Measurements from ENCODE around the gene ESPNL.
"Not testable (repeated sequence)": the region's sequence is repeated elsewhere in the genome, so short reads cannot be mapped to it uniquely, and the experiment has no call there.

Gene ESPNL

DNA sequence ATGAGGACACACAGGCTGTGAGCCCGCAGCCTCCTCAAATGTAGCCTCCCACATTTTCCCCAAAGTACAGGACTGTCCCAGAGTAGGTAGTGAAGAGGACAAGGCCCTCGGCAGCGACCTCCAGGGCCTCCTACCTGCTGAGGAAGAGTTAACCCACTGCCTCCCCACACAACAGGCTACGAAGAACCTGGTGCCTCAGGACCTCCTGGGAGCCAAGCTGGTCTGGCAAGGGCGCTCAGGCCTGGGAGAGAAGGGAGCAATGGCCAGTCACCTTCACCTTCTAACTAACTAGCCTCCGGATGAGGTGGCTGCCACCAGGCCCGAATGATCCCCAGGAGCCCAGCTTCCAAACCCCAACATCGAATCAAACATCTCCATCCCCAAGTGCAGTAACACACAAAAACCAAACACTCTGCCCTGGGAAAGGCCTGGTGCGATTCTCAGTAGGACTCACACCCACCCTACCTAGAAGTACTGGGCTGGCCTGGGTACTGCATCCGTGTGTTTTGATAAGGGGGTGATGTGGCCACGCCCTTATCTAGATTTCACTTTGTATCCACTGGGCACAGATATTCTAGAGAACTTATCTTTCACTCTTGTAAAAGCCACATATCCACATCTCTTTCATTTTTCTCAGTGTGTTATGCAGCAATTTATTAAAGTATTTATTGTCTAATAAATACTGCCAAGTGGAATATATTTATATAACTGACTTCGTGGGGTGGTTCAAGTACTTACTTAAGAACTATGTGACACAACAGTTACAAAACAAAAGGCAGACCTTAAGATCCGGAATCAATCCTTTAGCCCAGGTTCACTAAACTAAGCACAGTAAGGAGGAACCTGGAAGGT, 68.3 kb downstream of the ESPNL start:
- no peak overlapping the region for H3K4me3 ChIP-seq (ENCODE audit: low read length)

DNA sequence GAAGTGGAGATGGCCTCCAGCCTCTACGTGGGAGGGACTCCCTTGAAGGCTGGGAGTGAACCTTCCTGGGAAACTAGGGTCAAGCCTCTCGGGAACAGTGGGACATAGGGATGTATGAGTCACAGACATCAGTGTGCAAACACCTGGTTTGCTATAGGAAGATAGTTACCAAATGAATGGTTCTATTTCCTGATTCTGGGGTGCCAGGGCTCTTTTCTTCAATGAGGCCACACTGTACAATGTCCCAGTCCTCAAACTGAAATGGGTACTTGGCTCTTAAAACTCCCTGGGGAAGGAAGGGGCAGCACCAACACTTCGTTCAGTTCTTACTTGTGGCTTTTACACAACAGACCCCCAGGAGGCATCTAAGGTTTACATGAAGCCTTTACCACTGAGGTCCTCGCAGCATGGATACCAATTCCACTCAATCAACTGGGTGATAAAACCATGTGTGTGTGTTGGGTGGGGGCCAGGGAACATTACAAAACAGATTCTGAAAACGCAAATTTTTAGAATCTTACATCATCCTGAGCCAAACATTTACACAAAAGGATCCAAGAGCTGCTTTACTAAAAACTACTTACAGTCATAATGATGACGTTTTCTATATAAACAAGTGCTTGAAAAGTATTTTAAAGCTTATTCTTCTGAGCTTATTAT, 69.0 kb downstream of the ESPNL start:
- TF ChIP-seq, protein P1, sequence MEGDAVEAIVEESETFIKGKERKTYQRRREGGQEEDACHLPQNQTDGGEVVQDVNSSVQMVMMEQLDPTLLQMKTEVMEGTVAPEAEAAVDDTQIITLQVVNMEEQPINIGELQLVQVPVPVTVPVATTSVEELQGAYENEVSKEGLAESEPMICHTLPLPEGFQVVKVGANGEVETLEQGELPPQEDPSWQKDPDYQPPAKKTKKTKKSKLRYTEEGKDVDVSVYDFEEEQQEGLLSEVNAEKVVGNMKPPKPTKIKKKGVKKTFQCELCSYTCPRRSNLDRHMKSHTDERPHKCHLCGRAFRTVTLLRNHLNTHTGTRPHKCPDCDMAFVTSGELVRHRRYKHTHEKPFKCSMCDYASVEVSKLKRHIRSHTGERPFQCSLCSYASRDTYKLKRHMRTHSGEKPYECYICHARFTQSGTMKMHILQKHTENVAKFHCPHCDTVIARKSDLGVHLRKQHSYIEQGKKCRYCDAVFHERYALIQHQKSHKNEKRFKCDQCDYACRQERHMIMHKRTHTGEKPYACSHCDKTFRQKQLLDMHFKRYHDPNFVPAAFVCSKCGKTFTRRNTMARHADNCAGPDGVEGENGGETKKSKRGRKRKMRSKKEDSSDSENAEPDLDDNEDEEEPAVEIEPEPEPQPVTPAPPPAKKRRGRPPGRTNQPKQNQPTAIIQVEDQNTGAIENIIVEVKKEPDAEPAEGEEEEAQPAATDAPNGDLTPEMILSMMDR (IDR thresholded peaks at IDR 0.05; ENCODE audit: insufficient read depth, low read depth, low read length, missing control alignments), result no peak
- DNase-seq (ENCODE audit: low read depth), result peak; percentile 78

More for the DNA sequence above, 68.3 kb downstream of the ESPNL start:
- TF ChIP-seq, protein P1 (IDR thresholded peaks at IDR 0.05; ENCODE audit: insufficient read depth, low read depth, low read length, missing control alignments), result no peak
- no peak for DNase-seq (ENCODE audit: low read depth)

DNA sequence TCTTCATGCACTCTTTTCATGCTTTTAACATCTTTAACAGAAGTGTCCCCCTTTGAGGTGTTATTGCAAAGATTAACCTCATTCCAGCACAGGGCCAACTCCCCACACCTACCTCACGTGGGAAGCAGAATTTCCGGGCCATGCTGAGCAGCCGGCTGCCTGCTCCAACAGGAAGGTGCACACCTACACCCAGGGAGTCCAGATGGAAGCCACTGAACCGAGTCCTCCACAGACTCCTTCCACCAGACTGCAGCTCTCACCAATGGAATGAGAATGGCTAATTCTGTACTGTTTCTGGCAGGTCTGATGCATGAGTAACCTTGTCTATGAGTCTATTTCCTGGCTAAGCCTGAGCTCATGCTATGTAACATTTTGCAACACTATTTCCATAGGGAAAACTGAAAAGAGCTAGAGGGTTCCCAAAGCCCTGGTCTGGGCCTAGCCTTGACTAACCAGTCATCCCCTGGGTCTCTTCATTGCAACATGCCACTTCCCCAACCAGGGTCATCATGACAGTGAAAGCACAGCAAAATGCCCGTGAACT, 69.6 kb downstream of the ESPNL start:
- no peak overlapping the region for H3K4me3 ChIP-seq (ENCODE audit: low read length)
- DNase-seq (ENCODE audit: low read depth), result peak; percentile 98
- TF ChIP-seq, protein P1 (IDR thresholded peaks at IDR 0.05; ENCODE audit: insufficient read depth, low read depth, low read length, missing control alignments), result no peak

More for the DNA sequence above, 69.0 kb downstream of the ESPNL start:
- H3K4me3 ChIP-seq (ENCODE audit: low read length), result no peak overlapping the region

DNA sequence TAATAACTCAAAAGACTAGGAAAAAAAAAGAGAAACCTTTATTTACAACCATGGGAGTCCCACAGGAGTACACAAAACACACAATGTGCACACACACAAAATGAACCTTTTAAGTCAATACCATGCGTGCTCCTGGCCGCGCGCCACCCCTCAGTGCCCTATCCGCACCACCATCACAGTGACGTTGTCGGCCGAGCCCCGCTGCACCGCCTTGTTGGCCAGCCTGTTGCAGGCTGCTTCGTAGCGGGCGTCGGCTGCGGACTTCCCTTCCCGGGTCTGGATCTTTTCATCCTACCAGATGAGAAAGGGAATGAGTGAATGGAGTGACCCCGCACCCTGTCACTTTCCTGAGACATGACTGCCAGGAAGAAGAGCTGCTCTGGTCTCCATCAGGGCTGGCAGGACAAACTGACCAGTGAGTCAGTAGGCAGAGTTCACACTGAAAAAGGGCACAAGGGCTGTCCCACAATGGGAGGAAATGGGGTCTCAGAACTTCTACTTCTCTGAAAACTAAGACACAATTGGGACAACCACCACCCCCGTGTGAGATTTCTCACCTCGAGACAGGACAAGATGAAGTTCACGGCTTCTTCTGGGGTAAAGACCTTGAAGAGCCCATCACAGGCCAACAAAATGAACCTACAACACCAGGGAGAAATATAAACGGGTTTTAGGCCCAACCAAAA, 70.4 kb downstream of the ESPNL start:
- no peak overlapping the region for H3K4me3 ChIP-seq (ENCODE audit: low read length)
- DNase-seq (ENCODE audit: low read depth), result no peak
- TF ChIP-seq, protein P1 (IDR thresholded peaks at IDR 0.05; ENCODE audit: insufficient read depth, low read depth, low read length, missing control alignments), result no peak

DNA sequence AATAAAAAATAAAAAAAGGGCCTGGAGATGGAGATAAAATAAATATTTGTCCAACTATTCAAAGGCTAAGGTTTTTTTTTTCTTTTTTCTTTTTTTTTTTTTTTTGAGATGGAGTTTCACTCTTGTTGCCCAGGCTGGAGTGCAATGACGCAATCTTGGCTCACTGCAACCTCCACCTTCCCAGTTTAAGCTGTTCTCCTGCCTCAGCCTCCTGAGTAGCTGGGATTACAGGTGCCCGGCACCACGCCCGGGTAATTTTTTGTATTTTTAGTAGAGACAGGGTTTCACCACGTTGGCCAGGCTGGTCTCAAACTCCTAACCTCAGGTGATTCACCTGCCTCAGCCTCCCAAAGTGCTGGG, 70.9 kb downstream of the ESPNL start:
- H3K4me3 ChIP-seq (ENCODE audit: low read length); DNase-seq (ENCODE audit: low read depth): not testable (repeated sequence)

DNA sequence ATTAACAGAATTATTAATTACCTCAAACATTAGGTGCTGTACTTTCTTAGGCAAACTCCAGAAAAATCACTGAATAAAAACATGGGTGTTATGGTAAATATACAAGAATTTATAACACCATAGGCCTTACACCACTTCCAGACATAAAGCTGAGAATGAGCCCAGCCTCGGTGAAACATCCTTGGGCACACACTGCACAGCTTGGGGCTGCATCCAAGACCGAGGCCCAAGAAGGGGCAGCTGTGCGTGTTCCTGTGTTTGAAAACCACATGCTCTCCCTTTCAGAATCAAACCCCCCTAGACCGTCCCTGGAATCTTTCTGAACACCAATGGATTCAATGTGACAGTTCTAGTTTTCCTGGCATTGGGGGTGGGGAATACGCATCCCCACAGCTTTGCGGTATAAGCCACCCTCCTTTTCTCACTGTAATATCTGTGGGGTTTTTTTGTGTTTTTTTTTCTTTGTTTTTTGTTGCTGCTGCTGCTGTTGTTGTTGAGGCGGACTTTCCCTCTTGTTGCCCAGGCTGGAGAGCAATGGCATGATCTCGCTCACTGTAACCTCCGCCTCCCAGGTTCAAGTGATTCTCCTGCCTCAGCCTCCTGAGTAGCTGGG, 71.5 kb downstream of the ESPNL start:
- no peak overlapping the region for H3K4me3 ChIP-seq (ENCODE audit: low read length)
- no peak for DNase-seq (ENCODE audit: low read depth)
- TF ChIP-seq, protein P1 (IDR thresholded peaks at IDR 0.05; ENCODE audit: insufficient read depth, low read depth, low read length, missing control alignments), result no peak
